Common myeloid progenitor, CD34-positive (primary cell): Measurements from ENCODE around the gene WSCD1.

Source experiments
- CTCF ChIA-PET: fragments of 350-600 bp; sonication (Branson Sonifier 250); formaldehyde crosslinking; loops from one replicate; lab custom pipeline; 2021; ENCODE audit warnings: antibody characterized with exemption; lab: Charles Lee
- POLR2A ChIA-PET: fragments of 350-600 bp; sonication (Branson Sonifier 250); formaldehyde crosslinking; loops from one replicate; lab custom pipeline; 2021; ENCODE audit warnings: antibody characterized with exemption; lab: Charles Lee
- DNase-seq, 3 donors: peaks; one replicate each; pipeline versions ENCODE4 v3.0.0 to v3.0.0-alpha.2; 2013
- H3K27ac ChIP-seq, 2 experiments: 1 replicate in 1 of 2; 2 replicates in 1 of 2; pipeline ENCODE4 v1.7.0; 2013; ENCODE audit warnings: inconsistent platforms in 2 of 2, low read length in 2 of 2, mild to moderate bottlenecking in 2 of 2, low read depth in 1 of 2, moderate library complexity in 1 of 2; ENCODE audit not compliant: severe bottlenecking in 2 of 2, insufficient read depth in 1 of 2, poor library complexity in 1 of 2
- H3K27me3 ChIP-seq, 5 experiments: replicated peaks in 2 of 5; 1 replicate in 3 of 5; 2 replicates in 2 of 5; pipeline versions ENCODE4 v1.6.1 to v1.7.0; 2013; ENCODE audit warnings: low read length in 4 of 5, mild to moderate bottlenecking in 2 of 5, moderate library complexity in 2 of 5, inconsistent platforms in 1 of 5; ENCODE audit not compliant: insufficient read depth in 5 of 5, control insufficient read depth in 4 of 5
- H3K36me3 ChIP-seq, 4 experiments: 1 replicate in 2 of 4; 2 replicates in 2 of 4; pipeline versions ENCODE4 v1.6.1 to v1.7.0; 2013; ENCODE audit warnings: low read length in 3 of 4, control low read depth in 1 of 4, mild to moderate bottlenecking in 1 of 4; ENCODE audit not compliant: control insufficient read depth in 4 of 4, insufficient read depth in 4 of 4
- H3K4me1 ChIP-seq, 4 experiments: 1 replicate in 3 of 4; 2 replicates in 1 of 4; pipeline versions ENCODE4 v1.6.1 to v1.7.1; 2013; ENCODE audit warnings: low read length in 3 of 4, mild to moderate bottlenecking in 3 of 4, control low read depth in 1 of 4, inconsistent platforms in 1 of 4, moderate library complexity in 1 of 4; ENCODE audit not compliant: control insufficient read depth in 4 of 4, insufficient read depth in 4 of 4; ENCODE audit errors: control extremely low read depth in 1 of 4
- H3K4me3 ChIP-seq, 7 experiments: 1 replicate in 4 of 7; 2 replicates in 3 of 7; pipeline versions ENCODE4 v1.5.1 to v1.7.0; 2013; ENCODE audit warnings: mild to moderate bottlenecking in 7 of 7, low read length in 6 of 7, moderate library complexity in 6 of 7, inconsistent platforms in 2 of 7, low read depth in 2 of 7, control low read depth in 1 of 7; ENCODE audit not compliant: insufficient read depth in 4 of 7, control insufficient read depth in 1 of 7; ENCODE audit errors: extremely low read depth in 1 of 7
- H3K9me3 ChIP-seq, 5 experiments: 1 replicate in 4 of 5; 2 replicates in 1 of 5; pipeline versions ENCODE4 v1.6.1 to v1.7.1; 2013; ENCODE audit warnings: low read length in 4 of 5, mild to moderate bottlenecking in 2 of 5, inconsistent platforms in 1 of 5, low read depth in 1 of 5, moderate library complexity in 1 of 5; ENCODE audit not compliant: control insufficient read depth in 4 of 5, insufficient read depth in 2 of 5; ENCODE audit errors: control extremely low read depth in 1 of 5
- WGBS: methylation state at CpG from one replicate; pipeline ENCODE4 v1.1.5; 2013; ENCODE audit not compliant: insufficient coverage; 5-methylcytosine and 5-hydroxymethylcytosine counted together

Gene WSCD1

GRCh38 chr17:6110592-6110991 is 40.4 kb downstream of the WSCD1 start:
- no peaks in the 10 kb centered on the region for H3K4me1 ChIP-seq
- H3K27me3 ChIP-seq: no peaks in the 10 kb centered on the region
- peaks cover 0 to 2% (median 0%) of the 10 kb centered on the region in 5 experiments for H3K9me3 ChIP-seq
- H3K36me3 ChIP-seq: no peaks in the 10 kb centered on the region
- ChIA-PET POLR2A (no interaction called here), CTCF (interaction anchor here (1.0 kb wide), 1 partner anchor 12 kb away, joined by 3 read pairs; no protein-coding TSS in a partner anchor)
- no peak overlapping the region for H3K4me3 ChIP-seq
- WGBS: 97% methylated on average over 6 of the region's 7 CpGs
- no peak for DNase-seq
- H3K27ac ChIP-seq: no peak overlapping the region

- CTCF ChIA-PET: no interaction called here
- peaks cover 0 to 14% (median 4%) of the 10 kb centered on the region in 5 experiments for H3K9me3 ChIP-seq
- 97% methylated on average over 34 of the region's 34 CpGs for WGBS
- DNase-seq: no peak
- POLR2A ChIA-PET: no interaction called here
- no peak overlapping the region for H3K4me3 ChIP-seq
- no peaks in the 10 kb centered on the region for H3K4me1 ChIP-seq
- no peaks in the 10 kb centered on the region for H3K36me3 ChIP-seq
- no peak overlapping the region for H3K27ac ChIP-seq
- no peaks in the 10 kb centered on the region for H3K27me3 ChIP-seq
Measured at GRCh38 chr17:6120351-6120750, 50.2 kb downstream of the WSCD1 start.

GRCh38 chr17:6124856-6125255 is 54.7 kb downstream of the WSCD1 start:
- DNase-seq: no peak
- no peaks in the 10 kb centered on the region for H3K36me3 ChIP-seq
- CTCF ChIA-PET: no interaction called here
- no peak overlapping the region for H3K27ac ChIP-seq
- no peaks in the 10 kb centered on the region for H3K4me1 ChIP-seq
- H3K9me3 ChIP-seq: peaks cover 3 to 13% (median 5%) of the 10 kb centered on the region in 5 experiments
- no peaks in the 10 kb centered on the region for H3K27me3 ChIP-seq
- POLR2A ChIA-PET: no interaction called here
- H3K4me3 ChIP-seq: no peak overlapping the region

GRCh38 chr17:6126768-6127167 is 56.6 kb downstream of the WSCD1 start:
- ChIA-PET CTCF (no interaction called here), POLR2A (no interaction called here)
- Histone ChIP-seq H3K4me1 (no peaks in the 10 kb centered on the region), H3K27ac (no peak overlapping the region), H3K27me3 (no peaks in the 10 kb centered on the region), H3K4me3 (no peak overlapping the region), H3K36me3 (no peaks in the 10 kb centered on the region), H3K9me3 (peaks cover 3 to 13% (median 5%) of the 10 kb centered on the region in 5 experiments)
- WGBS: 100% methylated on average over 1 of the region's 1 CpG
- DNase-seq: no peak

GRCh38 chr17:6134721-6135120 is 64.5 kb downstream of the WSCD1 start:
- Histone ChIP-seq H3K4me3 (no peak overlapping the region), H3K4me1 (no peaks in the 10 kb centered on the region), H3K27me3 (peaks cover 0 to 3% (median 0%) of the 10 kb centered on the region in 5 experiments), H3K27ac (no peak overlapping the region), H3K36me3 (no peaks in the 10 kb centered on the region), H3K9me3 (no peaks in the 10 kb centered on the region)
- ChIA-PET POLR2A (no interaction called here), CTCF (no interaction called here)
- WGBS: no CpG with 5 or more reads among the region's 2 CpGs
- DNase-seq: no peak

GRCh38 chr17:6135236-6135635 is 65.1 kb downstream of the WSCD1 start:
- CTCF ChIA-PET: no interaction called here
- no peaks in the 10 kb centered on the region for H3K4me1 ChIP-seq
- no peak overlapping the region for H3K4me3 ChIP-seq
- H3K27ac ChIP-seq: no peak overlapping the region
- POLR2A ChIA-PET: no interaction called here
- H3K36me3 ChIP-seq: no peaks in the 10 kb centered on the region
- DNase-seq: no peak
- no CpG with 5 or more reads among the region's 5 CpGs for WGBS
- H3K9me3 ChIP-seq: no peaks in the 10 kb centered on the region
- peaks cover 0 to 4% (median 0%) of the 10 kb centered on the region in 5 experiments for H3K27me3 ChIP-seq

GRCh38 chr17:6135996-6136395 is 65.8 kb downstream of the WSCD1 start:
- Histone ChIP-seq H3K27me3 (peaks cover 0 to 5% (median 0%) of the 10 kb centered on the region in 5 experiments), H3K27ac (no peak overlapping the region), H3K4me1 (no peaks in the 10 kb centered on the region), H3K36me3 (no peaks in the 10 kb centered on the region), H3K4me3 (no peak overlapping the region), H3K9me3 (no peaks in the 10 kb centered on the region)
- ChIA-PET CTCF (no interaction called here), POLR2A (no interaction called here)
- no peak for DNase-seq
- WGBS: 88% methylated on average over 4 of the region's 8 CpGs
